HFF-Myc (cell line): ENCODE measurements around the gene SMLR1.

Source experiments
- DNase-seq: peaks from one replicate; pipeline ENCODE4 v3.0.0-alpha.2; 2011; ENCODE audit warnings: low read depth; ENCODE audit errors: extremely low read depth
- H3K4me3 ChIP-seq: replicated peaks from 2 replicates; pipeline ENCODE4 v1.5.1; 2011; ENCODE audit warnings: low read depth, mild to moderate bottlenecking, control low read depth, low read length
- TF ChIP-seq, protein P1 (sequence below): IDR thresholded peaks from 2 replicates; pipeline ENCODE4 v1.5.1; 2012; ENCODE audit warnings: mild to moderate bottlenecking, low read depth, low read length, control low read depth; ENCODE audit errors: missing control alignments

SMLR1 gene

DNA sequence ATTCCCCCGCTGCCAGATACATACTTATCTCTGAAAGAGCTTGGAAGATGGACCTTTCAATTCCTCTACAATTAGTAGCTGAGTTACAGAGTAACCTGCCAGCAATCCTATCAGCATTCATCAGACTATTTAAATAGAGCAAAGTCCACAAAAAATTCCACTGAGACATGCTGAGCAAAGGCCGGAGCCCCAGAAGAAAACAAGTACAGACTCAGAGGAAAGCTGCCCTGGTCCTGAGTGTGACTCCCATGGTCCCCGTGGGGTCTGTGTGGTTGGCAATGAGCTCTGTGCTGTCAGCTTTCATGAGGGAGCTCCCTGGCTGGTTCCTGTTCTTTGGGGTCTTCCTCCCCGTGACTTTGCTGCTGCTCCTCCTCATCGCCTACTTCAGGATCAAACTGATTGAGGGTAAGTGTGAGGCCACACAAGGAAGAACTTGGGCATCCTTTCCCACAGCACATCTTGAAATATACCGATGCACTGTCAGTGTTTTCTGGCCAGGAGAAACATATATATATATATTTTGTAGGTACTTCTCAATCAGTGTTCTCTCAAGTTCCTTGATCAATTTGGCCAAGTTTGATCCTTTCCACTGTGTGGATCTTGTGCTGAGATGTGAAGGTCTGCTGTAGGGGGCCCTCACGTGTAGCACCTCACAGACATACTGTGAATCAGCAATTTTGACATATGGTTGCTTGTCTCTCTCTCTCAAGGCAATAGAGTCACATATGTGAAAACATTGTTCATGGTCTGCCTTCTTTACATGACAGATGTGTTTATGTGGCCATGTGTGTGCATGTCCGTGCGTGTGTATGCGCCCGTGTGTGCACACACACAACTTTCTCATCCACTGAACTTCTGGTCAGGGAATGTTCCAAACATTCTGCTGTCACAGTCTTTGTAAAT, at the start of gene SMLR1:
SMLR1 (plus strand) TSS at position 160 of the 903 bp plus-strand sequence; CDS start at position 168, 8 bp downstream.
- no peak within 1 kb of the TSS for H3K4me3 ChIP-seq
- no peak for DNase-seq
- TF ChIP-seq, protein P1, sequence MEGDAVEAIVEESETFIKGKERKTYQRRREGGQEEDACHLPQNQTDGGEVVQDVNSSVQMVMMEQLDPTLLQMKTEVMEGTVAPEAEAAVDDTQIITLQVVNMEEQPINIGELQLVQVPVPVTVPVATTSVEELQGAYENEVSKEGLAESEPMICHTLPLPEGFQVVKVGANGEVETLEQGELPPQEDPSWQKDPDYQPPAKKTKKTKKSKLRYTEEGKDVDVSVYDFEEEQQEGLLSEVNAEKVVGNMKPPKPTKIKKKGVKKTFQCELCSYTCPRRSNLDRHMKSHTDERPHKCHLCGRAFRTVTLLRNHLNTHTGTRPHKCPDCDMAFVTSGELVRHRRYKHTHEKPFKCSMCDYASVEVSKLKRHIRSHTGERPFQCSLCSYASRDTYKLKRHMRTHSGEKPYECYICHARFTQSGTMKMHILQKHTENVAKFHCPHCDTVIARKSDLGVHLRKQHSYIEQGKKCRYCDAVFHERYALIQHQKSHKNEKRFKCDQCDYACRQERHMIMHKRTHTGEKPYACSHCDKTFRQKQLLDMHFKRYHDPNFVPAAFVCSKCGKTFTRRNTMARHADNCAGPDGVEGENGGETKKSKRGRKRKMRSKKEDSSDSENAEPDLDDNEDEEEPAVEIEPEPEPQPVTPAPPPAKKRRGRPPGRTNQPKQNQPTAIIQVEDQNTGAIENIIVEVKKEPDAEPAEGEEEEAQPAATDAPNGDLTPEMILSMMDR: no peak

DNA sequence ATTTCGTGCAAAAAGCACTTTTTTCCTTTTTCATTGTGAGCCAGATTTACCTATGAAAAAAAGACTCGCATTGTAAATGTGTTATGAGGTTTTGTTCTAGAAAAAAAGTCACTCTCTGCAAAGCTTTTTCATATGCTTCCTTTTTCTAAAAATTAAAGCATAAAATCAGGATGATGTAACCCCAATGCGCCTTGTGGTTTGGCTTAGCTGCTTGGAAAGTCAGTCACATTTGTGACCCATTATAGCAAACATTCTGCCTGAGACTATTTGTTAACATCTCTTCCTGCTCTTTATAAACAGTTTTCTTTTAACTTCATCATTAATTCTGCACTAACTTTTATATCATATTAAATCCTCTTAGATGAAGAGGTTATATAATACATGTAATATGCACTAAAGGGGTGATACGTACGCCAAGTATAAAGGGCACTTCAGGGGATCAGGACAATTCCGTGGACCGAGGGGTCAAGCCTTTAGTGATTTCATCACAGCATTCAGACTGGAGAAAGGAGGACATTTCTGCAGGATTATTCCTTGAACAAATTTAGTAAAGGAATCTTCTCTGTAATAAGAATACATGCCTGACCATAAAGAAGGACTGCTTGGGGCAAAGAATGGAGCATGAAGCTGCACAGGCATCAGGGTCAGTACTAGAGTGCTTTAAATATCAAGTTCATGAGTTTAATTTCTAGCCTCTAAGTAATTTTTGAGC, 48.1 kb upstream of the SMLR1 start:
- TF ChIP-seq, protein P1: no peak
- peak; percentile 53 for DNase-seq
- no peak overlapping the region for H3K4me3 ChIP-seq

DNA sequence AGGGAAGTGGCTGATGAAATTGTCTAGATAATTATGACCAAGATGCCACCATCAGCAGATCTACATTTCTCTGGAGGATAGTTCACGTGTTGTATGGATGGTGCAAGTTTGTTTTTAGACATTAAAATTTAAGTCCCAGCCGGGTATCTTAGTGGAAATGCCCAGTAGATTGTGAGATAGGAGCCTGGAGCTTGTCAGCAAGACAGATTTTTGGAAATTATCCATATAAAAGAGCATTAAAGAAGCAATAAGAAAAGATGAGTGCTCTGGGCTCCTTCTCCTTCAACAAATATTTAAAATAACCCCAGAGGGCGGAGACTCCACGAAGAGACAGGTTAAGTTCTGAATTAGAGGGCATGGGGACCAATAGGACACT, 47.6 kb upstream of the SMLR1 start:
- TF ChIP-seq, protein P1: no peak
- DNase-seq: no peak
- no peak overlapping the region for H3K4me3 ChIP-seq

DNA sequence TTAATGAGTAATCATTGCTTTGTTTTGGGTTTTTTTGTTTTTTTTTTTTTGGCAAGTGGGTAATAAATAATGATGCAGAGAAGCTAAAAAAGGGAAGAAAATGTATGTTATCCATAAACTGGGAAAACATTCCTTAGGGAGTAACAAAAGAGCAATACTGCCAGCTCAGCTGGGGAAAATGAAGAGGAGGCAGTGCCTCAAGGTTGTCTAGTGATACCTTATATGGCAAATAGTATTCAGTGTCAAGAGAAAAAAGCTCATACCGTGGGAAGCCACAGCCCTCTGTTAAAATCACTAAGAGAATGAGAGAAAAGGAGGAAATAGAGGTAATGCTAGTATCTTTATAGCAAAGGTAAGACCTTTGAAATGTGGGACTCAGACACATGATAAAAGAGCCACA, 47.1 kb upstream of the SMLR1 start:
- no peak overlapping the region for H3K4me3 ChIP-seq
- DNase-seq: no peak

DNA sequence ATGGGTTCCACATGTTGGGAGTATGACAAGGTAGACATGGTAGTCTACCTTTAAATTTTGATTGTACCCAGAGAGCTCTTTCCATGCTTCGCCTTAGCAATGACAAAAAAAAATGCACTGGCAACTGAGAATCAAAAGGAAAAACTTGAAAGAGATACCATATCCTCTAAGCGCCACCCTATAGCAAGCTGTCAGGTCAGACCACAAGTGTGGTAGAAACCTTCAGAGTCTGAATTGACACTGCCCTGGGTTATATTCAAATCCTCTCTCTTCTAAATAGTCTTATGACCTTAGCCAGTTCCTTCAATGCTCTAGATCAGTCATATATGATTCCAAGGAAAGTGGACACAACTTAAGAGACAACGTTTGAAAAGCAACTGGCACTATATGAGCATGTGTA, 45.6 kb upstream of the SMLR1 start:
- TF ChIP-seq, protein P1: no peak
- DNase-seq: no peak
- no peak overlapping the region for H3K4me3 ChIP-seq

More for the DNA sequence above, 47.1 kb upstream of the SMLR1 start:
- TF ChIP-seq, protein P1: no peak

DNA sequence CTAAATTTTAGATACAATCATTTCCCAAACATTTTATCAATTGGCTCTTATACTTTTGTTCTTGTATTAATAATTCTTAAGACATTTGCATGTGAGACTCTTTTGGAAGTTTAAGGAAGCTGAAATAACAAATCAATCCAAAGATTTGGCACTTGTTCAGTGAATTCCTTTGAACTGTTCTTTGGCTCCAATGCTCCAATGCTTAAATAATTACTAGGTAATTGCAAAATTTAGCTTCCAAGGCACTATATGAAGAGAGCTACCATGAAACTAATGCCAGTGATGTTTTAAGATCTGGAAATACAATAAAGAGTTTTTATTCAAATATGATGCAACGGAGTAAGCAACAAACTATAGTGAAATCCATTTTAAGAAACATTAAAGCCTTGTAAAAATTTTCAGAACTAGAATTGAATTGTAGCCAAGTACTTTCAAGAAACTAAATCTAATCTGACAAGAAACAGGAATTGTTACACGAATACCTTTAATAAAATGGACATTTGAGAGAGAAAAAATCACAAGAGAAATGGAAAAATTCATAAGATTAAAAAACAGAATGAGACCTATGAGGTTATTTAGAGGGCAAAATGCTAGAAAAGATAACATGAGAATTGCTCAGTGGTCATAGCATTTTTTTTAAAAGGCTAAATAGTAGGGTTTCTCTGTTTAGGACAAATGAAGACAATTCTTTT, 43.6 kb upstream of the SMLR1 start:
- no peak for DNase-seq
- TF ChIP-seq, protein P1: no peak
- no peak overlapping the region for H3K4me3 ChIP-seq
